HG02938 (cell line): Measurements from ENCODE around the gene TMEM123.

Experiments used
- ATAC-seq: cut with Tn5 transposase; IDR thresholded peaks from one replicate; pipeline ENCODE4 v1.9.1; 2021; ENCODE audit warnings: mild to moderate bottlenecking, moderate library complexity; ENCODE audit not compliant: unreplicated experiment

The TMEM123 gene

GRCh38 chr11:102427068-102427467 lies 25.5 kb downstream of the TMEM123 start:
- ATAC-seq, result no peak

- ATAC-seq, result no peak
These were observed 26.0 kb downstream of the TMEM123 start for GRCh38 chr11:102426570-102426969.

- ATAC-seq, result no peak
These were observed 26.6 kb downstream of the TMEM123 start for GRCh38 chr11:102426000-102426399.

GRCh38 chr11:102423936-102424335 lies 28.6 kb downstream of the TMEM123 start:
- ATAC-seq, result no peak

GRCh38 chr11:102422817-102423712 lies 29.5 kb downstream of the TMEM123 start:
- no peak for ATAC-seq

- no peak for ATAC-seq
These were observed 31.3 kb downstream of the TMEM123 start for GRCh38 chr11:102421261-102421660.

GRCh38 chr11:102420547-102420946 lies 32.0 kb downstream of the TMEM123 start:
- ATAC-seq, result peak; percentile 90

GRCh38 chr11:102419181-102419580 lies 33.4 kb downstream of the TMEM123 start:
- ATAC-seq, result no peak

GRCh38 chr11:102416976-102417375 lies 35.6 kb downstream of the TMEM123 start:
- ATAC-seq, result no peak

GRCh38 chr11:102415304-102415916 lies 37.2 kb downstream of the TMEM123 start:
- ATAC-seq, result no peak

- no peak for ATAC-seq
These were observed 38.0 kb downstream of the TMEM123 start for GRCh38 chr11:102414559-102414958.

- ATAC-seq, result no peak
These were observed 39.1 kb downstream of the TMEM123 start for GRCh38 chr11:102413497-102413896.

- no peak for ATAC-seq
These were observed 41.4 kb downstream of the TMEM123 start for GRCh38 chr11:102411142-102411541.

GRCh38 chr11:102410382-102410784 lies 42.2 kb downstream of the TMEM123 start:
- no peak for ATAC-seq

- no peak for ATAC-seq
These were observed 44.2 kb downstream of the TMEM123 start for GRCh38 chr11:102408339-102408738.

GRCh38 chr11:102407901-102408300 lies 44.7 kb downstream of the TMEM123 start:
- no peak for ATAC-seq

GRCh38 chr11:102406099-102406498 lies 46.5 kb downstream of the TMEM123 start:
- ATAC-seq, result no peak

- ATAC-seq, result no peak
These were observed 47.1 kb downstream of the TMEM123 start for GRCh38 chr11:102405501-102405900.

- ATAC-seq, result no peak
These were observed 50.0 kb downstream of the TMEM123 start for GRCh38 chr11:102402548-102402947.

- no peak for ATAC-seq
These were observed 50.7 kb downstream of the TMEM123 start for GRCh38 chr11:102401905-102402304.

- no peak for ATAC-seq
These were observed 52.0 kb downstream of the TMEM123 start for GRCh38 chr11:102400603-102401002.

- ATAC-seq, result no peak
These were observed 53.4 kb downstream of the TMEM123 start for GRCh38 chr11:102399189-102399588.
